HCEC 1CT (cell line): ENCODE data around the gene SPINK6.

Experiments used
- DNase-seq: peaks from one replicate; pipeline ENCODE4 v3.0.0-alpha.2; 2017

The SPINK6 gene, protein sequence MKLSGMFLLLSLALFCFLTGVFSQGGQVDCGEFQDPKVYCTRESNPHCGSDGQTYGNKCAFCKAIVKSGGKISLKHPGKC

DNA sequence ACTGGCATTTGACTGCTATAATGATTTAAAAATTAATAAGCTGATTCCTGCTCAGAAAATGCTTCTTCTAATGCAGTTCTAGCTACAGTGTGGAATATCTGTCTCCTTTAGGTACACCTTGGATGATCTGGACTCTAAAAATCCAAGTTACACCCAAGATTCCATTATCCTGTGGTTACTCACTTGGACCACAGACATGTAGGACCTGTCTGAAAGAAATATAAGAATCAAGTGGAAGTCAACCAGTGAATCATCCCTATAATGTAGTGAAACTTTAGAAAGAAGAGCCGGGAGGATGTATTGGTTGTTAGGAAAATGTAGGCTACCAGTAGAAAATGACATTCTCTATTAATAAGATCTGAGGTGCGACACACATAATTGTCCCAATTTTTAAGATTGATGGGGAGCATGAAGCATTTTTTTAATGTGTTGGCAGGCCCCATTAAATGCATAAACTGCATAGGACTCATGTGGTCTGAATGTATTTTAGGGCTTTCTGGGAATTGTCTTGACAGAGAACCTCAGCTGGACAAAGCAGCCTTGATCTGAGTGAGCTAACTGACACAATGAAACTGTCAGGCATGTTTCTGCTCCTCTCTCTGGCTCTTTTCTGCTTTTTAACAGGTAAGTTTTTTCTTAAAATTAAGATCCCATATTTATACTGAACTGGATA lies at the start of gene SPINK6:
Gene SPINK6 (plus strand): TSS at position 512 of the 673 bp plus-strand sequence. CDS start 55 bp downstream, at position 567.
- no peak for DNase-seq

DNA sequence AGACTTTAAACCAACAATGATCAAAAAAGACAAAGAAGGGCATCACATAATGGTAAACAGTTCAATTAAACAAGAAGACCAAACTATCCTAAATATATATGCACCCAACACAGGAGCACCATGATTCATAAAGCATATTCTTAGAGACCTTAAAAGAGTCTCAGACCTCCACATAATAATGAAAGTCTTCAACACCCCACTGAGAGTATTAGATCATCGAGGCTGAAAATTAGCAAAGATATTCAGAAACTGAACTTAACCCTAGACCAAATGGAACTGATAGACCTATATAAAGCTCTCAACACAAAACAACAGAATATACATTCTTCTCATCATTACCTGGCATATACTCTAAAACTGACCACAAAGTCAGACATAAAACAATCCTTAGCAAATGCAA lies 46.2 kb upstream of the SPINK6 start:
- no peak for DNase-seq

DNA sequence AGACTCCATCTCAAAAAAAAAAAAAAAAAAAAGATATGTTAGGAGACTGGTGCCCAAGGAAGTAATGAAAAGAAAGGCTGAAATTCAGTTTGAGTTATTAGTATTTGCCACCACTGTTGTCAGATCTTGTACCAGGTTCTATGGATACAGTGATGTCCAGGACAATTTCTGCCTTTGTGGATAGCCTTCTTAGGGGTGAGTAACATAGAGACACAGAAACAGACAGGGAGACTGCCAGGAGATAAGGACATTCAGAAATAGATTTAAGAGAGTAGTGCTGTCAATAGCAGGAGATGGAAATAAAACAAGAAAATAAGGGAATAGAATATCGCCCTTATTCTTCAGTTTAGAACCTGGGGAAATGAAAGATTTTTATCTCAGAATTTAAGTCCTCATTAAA lies 40.8 kb upstream of the SPINK6 start:
- no peak for DNase-seq

DNA sequence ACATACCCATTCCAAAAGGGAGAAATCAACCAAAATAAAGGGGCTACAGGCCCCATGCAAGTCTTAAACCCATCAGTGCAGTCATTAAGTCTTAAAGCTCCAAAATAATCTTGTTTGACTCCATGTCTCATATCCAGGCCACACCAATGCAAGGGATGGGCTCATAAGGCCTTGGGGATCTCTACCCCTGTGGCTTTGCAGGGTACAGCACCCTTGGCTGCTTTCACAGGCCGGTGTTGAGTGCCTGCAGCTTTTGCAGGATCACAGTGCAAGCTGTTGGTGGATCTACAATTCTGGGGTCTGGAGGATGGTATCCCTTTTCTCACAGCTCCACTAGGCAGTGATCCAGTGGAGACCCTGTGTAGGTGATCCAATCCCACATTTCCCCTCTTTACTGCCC lies 39.5 kb upstream of the SPINK6 start:
- no peak for DNase-seq

DNA sequence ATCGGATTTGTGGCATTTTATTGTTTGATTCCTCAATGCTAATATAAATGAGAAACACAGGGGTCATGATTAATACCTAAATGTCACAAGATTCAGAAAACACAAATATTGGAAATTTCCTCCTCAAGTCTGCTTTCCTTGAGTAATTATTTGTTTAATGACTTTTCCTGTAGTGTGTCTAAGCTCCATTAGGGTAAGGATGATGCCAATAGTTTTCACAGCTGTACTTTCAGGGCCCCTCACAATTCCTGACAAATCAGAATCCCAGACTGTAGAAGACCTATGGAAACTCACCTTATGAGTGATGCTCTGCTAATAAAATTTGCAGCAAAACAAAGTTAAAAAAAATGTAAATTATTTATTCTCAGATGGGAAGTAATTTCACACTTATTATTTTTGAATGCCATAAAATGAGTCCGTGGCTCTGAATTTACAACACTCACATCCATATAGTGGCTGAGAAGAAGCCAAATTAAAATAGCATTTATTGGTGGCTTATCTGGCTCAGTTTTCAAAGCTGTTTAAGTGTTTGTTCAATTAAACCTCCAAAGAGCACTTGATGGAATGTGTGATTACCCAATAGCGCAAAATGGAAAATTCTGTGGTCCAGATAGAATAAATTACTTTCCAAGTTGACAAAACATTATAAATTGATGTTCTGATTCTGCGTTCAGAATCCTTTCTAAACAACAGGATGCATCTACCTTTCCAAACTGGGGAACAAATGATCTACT lies 36.1 kb upstream of the SPINK6 start:
- DNase-seq: no peak

DNA sequence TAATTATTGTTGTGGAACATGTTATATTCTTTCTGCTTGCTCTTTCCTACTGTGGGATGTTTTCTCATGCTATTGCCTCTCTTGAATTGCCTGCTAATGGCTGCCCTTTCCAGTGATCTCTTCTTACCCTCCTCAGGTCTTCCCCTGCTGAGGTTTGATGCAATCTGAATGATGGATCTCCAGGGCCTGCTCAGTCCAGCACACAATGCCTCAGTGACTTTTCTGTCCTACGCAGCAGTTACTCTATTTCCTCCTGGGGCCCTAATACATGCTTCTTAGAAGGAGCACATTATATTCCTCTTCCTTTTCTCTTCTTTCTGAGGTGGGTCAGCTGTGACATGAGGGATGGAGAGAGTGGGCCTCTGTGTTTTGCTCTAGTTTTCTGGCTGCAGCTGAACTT lies 34.6 kb upstream of the SPINK6 start, which contains the start of gene SPINK14:
Gene SPINK14 (plus strand): TSS at position 301 of the 400 bp plus-strand sequence. CDS start 1,187 bp downstream, outside the sequence.
- DNase-seq: no peak

DNA sequence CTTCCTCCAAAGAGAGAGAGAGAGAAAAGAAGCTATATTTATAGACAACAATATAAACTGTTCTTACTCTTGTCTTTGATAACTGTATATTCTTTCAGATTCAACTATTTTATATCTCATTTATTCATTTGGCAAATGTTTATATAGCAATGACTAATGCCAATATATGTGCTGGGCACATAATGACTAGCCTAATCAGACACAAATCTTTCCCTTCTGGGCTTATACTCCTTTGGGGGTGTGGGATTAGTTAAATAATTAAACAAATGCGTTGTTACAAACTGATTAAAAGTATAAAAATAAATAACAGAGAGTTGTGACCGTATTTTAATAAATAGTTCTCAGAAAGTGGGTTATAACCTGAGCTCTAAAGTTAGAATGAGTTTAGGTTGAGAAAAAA lies 30.5 kb upstream of the SPINK6 start:
- no peak for DNase-seq

DNA sequence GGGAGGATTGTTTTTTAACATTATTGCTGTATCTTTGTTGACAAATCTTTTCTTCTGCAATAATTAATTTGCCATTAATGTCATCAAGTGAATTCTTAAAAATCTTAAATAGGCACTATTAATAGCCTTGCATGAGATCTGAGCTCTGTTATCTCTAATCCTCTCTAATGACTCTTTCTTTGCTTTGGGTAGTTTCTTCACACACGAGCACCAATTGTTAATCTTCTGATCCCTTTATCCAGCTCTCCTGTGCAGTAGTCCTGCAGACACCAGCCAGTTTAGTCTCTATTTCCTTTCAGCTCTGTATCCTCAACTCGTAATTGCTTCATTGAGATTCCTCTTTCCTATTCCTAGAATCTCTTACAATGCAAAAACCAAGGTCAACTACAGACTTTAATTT lies 26.4 kb upstream of the SPINK6 start:
- DNase-seq: no peak

DNA sequence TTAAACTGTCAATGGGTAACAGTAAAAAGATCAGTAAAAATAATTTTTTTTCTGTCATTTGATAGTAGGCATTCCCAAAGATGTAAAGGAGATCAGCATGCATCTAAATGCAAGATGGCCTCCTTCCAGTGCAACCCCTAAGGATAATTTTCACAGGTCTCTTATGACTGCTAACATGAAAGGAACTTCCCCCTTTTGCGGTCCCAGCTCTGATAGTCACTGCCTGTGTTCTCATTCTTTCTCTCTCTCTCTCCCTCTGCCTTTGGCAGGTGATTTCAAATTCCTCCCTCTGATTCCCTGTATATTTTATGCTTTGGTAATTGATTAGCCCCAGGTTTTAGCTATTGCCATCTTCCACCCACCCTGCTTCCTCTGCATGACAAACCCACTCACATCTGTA lies 25.6 kb upstream of the SPINK6 start:
- no peak for DNase-seq

DNA sequence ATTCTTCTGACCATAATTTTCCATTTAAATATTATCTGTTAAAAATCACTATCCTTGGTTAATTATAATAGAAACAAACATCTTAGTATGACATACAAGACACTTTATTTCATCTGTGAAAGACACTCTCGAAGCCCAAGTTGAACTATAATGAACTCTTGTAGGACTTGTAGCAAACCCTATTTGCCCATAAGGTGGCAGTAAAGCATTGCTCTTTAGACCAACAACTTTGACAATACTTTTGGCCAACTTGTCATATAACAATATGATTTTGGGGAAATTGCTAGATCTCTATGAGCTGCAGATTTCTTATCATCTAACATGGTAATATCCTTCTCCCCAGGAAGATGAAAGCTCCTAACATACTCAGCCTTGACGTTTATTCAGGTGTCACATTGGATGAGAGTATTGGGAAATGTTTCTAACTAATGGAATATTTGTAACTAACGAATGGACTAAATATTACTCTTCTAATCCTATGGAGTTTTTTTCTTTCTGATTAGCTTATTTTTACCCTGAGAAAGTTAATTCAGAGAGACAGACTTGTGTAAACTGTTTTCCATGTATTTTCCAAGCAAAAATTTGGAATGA lies 23.5 kb upstream of the SPINK6 start:
- peak; percentile 52 for DNase-seq

DNA sequence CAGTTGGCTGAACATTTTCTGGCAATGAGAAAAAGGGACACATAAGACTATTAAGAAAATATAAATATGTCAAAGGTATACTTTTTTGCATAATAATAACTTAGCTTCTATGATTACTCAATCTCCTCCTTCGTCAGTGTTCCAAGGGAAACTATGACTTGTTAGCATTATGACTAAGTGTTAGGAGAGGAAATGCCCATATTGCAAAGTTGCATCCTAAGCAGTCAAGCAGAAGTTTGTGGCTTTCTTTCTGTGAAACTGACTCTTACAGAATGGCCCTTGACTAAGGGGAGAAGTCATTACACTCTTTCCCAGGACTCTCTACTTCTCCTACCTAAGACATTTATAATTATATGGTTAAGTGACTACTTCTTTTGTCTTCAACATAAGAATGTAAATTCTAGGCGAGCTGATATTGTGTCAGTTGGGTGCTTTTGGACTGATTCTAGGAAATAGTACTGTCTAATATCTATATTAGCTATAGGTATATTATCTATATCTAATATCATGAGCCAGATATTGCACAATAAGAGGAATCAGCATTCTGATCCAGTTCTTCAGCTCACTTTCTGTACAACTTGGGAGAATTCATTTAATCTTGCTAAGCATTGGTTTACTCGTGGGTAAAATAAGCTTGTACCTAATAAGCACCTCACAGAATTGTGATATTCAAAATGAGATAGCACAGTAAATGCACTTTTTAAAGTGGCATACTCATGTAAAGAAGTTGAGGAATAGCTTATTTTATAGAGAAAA lies 16.4 kb upstream of the SPINK6 start:
- peak; percentile 66 for DNase-seq

DNA sequence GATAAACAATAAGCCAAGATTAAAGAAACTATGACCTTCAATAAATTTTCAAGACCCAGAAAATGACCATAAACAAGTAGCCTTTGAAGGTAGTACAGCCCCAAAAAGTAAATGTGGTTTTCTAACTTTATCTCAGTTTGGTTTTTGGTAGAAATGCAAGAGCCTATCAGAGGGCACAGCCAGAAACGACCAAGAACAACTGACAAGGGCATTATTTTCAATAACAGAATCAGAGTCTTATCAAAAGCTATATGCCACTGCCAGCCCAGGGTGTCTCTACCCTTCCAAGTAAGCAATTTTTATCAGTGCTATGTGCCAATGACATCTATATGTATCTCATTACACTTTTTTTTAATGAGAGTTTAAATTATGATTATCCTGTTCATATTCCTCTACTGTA lies 11.8 kb upstream of the SPINK6 start:
- no peak for DNase-seq

DNA sequence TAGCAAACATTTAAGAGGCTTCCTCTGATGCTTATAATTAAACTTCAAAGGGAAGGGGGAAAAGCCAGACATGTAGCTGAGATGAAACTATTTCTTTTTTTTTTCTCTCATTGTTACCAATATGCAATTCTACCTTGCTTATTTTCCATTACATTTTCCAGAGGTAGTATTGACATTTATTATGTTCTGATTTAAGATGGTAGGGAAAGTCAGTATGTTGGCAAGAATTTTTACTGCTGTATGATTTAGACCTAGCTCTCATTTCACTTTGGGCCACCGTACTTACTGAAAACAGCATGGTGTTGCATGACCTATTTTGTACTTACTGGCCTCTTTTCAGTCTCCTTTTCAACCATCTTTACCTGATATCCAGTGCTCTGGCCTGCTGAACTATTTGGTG lies 9.6 kb upstream of the SPINK6 start:
- DNase-seq: no peak

DNA sequence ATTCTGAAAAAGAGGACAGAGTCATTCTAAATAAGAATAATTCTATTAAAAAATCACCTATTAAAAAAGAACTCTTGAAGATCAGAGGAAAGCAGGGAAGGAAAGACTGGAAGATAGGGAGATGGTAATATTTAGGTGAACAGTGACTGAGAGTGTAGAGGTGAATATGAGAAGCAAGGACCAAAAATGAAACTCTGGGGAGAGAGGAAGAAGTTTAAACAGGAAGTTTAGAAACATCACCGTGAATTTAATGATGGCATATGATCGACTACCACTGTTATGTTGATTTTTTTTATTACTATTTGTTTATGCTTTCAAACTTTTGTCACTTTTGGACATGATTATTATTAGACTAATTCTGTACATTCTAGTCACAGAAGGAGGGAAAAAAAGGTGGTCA lies 1.7 kb upstream of the SPINK6 start:
- no peak for DNase-seq

DNA sequence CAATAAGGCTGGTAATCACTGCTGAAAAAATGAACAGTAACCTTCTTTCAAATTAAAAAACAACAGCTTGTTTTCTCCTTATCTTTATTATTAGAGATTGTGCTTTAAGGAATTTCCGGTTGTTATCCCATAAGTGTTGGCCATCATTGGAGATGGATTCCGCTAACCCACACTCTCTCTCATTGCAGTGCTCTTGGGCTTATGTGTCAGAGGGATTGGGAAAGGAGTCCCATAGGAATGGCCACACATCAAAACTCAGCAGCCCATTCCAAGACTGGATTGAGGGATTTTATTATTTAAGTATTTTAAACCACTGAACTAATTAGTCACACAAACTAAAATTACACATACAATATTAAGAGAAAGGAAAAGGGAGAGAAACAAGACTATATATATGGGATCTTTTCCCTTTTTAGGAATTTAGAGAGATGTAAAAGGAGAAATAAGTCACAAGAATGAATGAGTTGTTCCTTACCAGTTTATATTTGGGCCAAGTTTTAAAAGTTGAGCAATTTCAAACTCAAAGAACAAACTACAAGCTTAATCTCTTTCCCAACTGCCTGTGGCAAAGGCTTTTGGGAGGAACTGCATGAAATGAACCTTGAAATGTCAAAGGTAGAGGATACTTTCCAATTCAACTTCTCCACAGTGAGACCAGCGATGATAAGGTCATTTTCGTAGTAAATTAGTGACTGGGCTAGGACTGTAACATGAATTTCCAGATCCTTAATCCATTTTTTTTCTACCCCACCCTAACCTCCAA lies 2.4 kb downstream of the SPINK6 start:
- DNase-seq: no peak

DNA sequence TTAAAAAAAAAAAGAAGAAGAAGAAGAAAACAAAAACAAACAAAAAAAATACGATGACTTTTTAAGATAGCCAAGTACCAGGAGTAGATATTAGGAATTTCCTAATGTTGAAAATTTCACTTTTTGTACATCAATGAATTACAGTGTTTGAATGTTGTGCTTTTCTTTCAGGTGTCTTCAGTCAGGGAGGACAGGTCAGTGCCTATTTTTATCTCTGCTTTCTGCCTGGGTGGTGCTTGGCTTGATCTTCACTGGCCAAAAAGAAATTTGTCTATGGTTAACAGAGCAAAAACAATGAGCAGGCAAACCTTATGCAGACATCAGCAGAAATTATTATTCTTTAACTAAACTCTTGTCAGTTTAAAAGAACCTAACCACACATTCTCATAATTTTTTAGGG lies 3.0 kb downstream of the SPINK6 start:
- no peak for DNase-seq

DNA sequence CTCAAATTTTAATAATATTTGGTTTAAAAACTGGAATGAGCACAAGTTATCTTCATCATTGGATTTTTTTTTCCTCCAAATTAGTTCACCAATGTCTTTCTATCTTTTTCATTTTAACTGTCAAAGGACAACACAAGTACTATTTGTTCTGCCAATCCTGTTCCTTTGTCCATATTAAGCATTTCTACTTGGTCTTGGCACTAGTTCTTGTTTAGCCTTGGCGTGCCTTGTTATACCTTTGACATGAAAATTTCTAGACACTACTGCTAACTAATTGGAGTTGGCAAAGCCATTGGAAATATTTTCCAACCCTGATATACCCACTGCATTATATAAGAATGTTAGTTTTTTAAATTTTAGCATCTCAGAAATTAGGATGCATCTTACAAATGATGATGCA lies 3.8 kb downstream of the SPINK6 start:
- DNase-seq: no peak

DNA sequence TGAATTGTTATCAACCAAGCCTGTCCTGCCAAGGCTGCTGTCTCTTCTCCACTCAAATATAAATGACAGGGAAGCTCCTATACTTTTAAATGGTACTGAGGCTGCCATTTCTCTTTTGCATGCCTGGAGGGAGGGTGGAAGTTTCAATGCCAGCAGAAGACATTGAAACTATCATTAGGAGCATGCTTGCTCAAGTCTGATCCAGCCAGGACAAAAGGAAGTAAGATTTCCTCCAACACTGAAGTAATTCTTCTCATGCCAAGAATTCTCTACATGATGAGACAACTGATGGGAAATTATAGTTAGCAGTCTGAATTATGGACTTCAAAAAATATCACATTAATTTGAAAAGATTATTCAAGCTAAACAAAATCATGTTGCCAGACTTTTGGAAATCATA lies 5.4 kb downstream of the SPINK6 start:
- no peak for DNase-seq

DNA sequence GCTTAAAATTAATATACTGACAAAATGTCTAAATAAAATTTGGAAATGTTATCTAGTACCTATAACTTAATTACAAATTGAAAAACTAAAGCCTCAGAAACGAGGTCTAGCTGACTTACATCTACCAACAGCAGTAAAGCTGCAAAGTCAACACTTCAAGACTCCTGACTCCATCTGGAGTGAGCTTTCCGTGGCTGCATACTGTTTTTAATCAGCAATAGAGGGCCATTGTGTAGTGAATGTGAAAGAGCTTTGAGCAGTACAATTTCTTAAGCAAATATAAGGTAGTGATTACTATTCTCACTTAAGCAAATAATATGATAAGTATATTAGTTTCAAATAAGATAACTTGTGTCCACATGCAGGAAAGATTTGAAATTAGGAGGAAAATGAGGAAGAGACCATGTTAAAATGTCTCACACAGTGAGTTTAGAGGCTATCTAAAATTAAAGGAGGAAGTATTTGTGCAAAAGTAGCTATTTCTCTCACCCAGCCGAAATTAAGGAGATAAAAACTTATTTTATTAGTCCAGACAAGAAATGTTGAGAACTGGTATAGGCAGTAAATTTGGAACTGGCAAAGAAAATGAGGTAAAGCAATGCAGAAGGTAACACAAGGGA lies 6.4 kb downstream of the SPINK6 start:
- no peak for DNase-seq

DNA sequence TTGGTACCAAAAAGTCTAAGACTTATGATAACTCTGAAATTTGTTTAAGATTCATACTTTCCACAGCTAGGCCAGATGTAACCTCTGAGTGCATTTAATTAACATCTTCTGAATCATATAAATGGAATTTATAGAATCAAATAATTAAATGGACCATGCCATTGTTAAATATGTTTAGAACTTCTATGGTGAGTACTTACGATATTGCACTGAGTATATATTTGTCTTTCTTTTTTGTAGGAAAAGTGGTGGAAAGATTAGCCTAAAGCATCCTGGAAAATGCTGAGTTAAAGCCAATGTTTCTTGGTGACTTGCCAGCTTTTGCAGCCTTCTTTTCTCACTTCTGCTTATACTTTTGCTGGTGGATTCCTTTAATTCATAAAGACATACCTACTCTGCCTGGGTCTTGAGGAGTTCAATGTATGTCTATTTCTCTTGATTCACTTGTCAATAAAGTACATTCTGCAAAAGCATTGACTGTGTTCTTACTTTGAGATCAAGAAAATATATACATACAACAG lies 11.9 kb downstream of the SPINK6 start:
- DNase-seq: no peak

DNA sequence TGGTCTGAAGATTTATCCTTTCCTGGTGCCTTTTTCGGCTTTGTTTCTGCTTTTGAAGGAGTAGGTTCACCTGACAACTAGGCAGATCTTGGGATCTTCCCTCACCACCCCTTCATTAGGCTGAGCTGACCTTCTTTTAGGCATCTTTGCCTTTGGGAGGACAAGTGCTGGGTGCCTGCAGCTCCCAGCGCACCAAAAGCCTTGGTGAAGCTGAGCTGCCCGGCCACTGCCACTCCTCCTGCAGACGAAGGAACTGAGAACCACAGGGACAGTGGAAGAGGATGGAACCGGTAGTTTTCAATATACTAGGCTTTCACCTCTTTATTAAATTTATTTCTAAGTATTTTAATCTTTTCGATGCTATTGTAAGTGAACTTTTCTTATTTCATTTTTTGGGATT lies 18.7 kb downstream of the SPINK6 start:
- DNase-seq: no peak
